NCI-H524 treated with DMSO at 0.1 percent for 48 hours (cell line): Measurements from ENCODE around the gene ZC3H7A.
"Not testable (repeated sequence)": the region's sequence is repeated elsewhere in the genome, so short reads cannot be mapped to it uniquely, and the experiment has no call there.

Experiments
- DNase-seq: peaks from one replicate; lab custom pipeline; 2025; lab: John Stamatoyannopoulos, UW

Gene ZC3H7A

GRCh38 chr16:11801481-11802021 lies 4.5 kb upstream of the ZC3H7A start:
- DNase-seq: no peak

GRCh38 chr16:11800382-11800718 lies 3.3 kb upstream of the ZC3H7A start:
- no peak for DNase-seq

GRCh38 chr16:11799509-11800381 lies 2.7 kb upstream of the ZC3H7A start:
- no peak for DNase-seq

- DNase-seq: no peak
These were observed 1.9 kb upstream of the ZC3H7A start for GRCh38 chr16:11799017-11799381.

- no peak for DNase-seq
These were observed 870 bp upstream of the ZC3H7A start for GRCh38 chr16:11797957-11798299.

- DNase-seq: no peak
These were observed 562 bp downstream of the ZC3H7A start for GRCh38 chr16:11796227-11797165.

- DNase-seq: no peak
These were observed 1.2 kb downstream of the ZC3H7A start for GRCh38 chr16:11795887-11796226.

GRCh38 chr16:11794996-11795886 lies 1.8 kb downstream of the ZC3H7A start:
- no peak for DNase-seq

GRCh38 chr16:11794447-11794846 lies 2.6 kb downstream of the ZC3H7A start:
- no peak for DNase-seq

- DNase-seq: no peak
These were observed 3.2 kb downstream of the ZC3H7A start for GRCh38 chr16:11793840-11794239.

GRCh38 chr16:11792410-11793241 lies 4.4 kb downstream of the ZC3H7A start:
- DNase-seq: peak; percentile 99

GRCh38 chr16:11791144-11791828 lies 5.8 kb downstream of the ZC3H7A start:
- DNase-seq: no peak

GRCh38 chr16:11788914-11789313 lies 8.1 kb downstream of the ZC3H7A start:
- DNase-seq: no peak

- DNase-seq: not testable (repeated sequence)
These were observed 12.0 kb downstream of the ZC3H7A start for GRCh38 chr16:11784980-11785599.

- not testable (repeated sequence) for DNase-seq
These were observed 12.7 kb downstream of the ZC3H7A start for GRCh38 chr16:11784381-11784780.

GRCh38 chr16:11784038-11784369 lies 13.1 kb downstream of the ZC3H7A start:
- no peak for DNase-seq

- no peak for DNase-seq
These were observed 13.6 kb downstream of the ZC3H7A start for GRCh38 chr16:11783319-11784037.

- peak; percentile 87 for DNase-seq
These were observed 15.3 kb downstream of the ZC3H7A start for GRCh38 chr16:11781773-11782172.

GRCh38 chr16:11780991-11781680 lies 15.9 kb downstream of the ZC3H7A start:
- DNase-seq: peak; percentile 53
